Measurements from ENCODE around the gene GTF2H4. TPM values are rescaled to one million over a fixed set of nuclear protein-coding genes. Genes with fewer than 3 reads are reported as not detected.
A peak's percentile ranks its signal among the peaks of the same experiment; 100 is the strongest.

The GTF2H4 gene
- total RNA-seq, 6 donors from 2014 or later = 10.1 to 47.6 (median 27.6) TPM

GRCh38 chr6:30928677-30929076 is 20.7 kb downstream of the GTF2H4 start:
- TF ChIP-seq POLR2A (IDR thresholded peaks at IDR 0.05) = no peak
- TF ChIP-seq POLR2AphosphoS5 (IDR thresholded peaks at IDR 0.05) = no peak
- no peak for TF ChIP-seq CTCF (IDR thresholded peaks at IDR 0.05)
- no peak for TF ChIP-seq EP300 (IDR thresholded peaks at IDR 0.05)
- ATAC-seq (ENCODE audit: low FRiP score in 2 of 2) (no peak), DNase-seq (no peak)
- Histone ChIP-seq H3K27me3 (no peaks in the 10 kb centered on the region), H3K36me3 (peaks cover 0 to 27% (median 16%) of the 10 kb centered on the region in 4 donors), H3K9me3 (no peaks in the 10 kb centered on the region), H3K4me3 (no peak overlapping the region), H3K27ac (peak overlapping the region; percentile 34 to 88 (median 72)), H3K4me1 (peaks cover 0 to 22% (median 9%) of the 10 kb centered on the region in 4 donors)
- 96 to 99% methylated on average over 3 of the region's 3 CpGs for WGBS, 2 donors

- H3K27ac ChIP-seq = peak overlapping the region; percentile 77 to 88 (median 80)
- ATAC-seq (ENCODE audit: low FRiP score in 2 of 2) (no peak), DNase-seq (peak in 1 of 2 donors; percentile 40)
- peaks cover 0 to 11% (median 8%) of the 10 kb centered on the region in 4 donors for H3K36me3 ChIP-seq
- H3K4me3 ChIP-seq = peak overlapping the region in 3 of 4 donors; percentile 35 to 55 (median 48)
- TF ChIP-seq CTCF (IDR thresholded peaks at IDR 0.05) (no peak), POLR2A (IDR thresholded peaks at IDR 0.05) (peak in 1 of 4 donors; percentile 22), POLR2AphosphoS5 (IDR thresholded peaks at IDR 0.05) (peak in 1 of 2 donors; percentile 46)
- H3K27me3 ChIP-seq = no peaks in the 10 kb centered on the region
- peaks cover 0 to 31% (median 10%) of the 10 kb centered on the region in 4 donors for H3K4me1 ChIP-seq
- H3K9me3 ChIP-seq = no peaks in the 10 kb centered on the region
- WGBS, 2 donors = 77 to 82% methylated on average over 4 of the region's 4 CpGs
Observed at GRCh38 chr6:30930506-30930905, 22.5 kb downstream of the GTF2H4 start.

GRCh38 chr6:30931272-30931671 is 23.3 kb downstream of the GTF2H4 start:
- no peak for DNase-seq
- H3K36me3 ChIP-seq = peaks cover 0 to 5% (median 1%) of the 10 kb centered on the region in 4 donors
- TF ChIP-seq CTCF (IDR thresholded peaks at IDR 0.05) = no peak
- no peak for TF ChIP-seq POLR2AphosphoS5 (IDR thresholded peaks at IDR 0.05)
- no peak for TF ChIP-seq EP300 (IDR thresholded peaks at IDR 0.05)
- no peak for TF ChIP-seq POLR2A (IDR thresholded peaks at IDR 0.05)
- H3K27ac ChIP-seq = peak overlapping the region; percentile 77 to 88 (median 80)
- H3K27me3 ChIP-seq = no peaks in the 10 kb centered on the region
- ATAC-seq (ENCODE audit: low FRiP score in 2 of 2) = no peak
- WGBS, 2 donors = 40 to 52% methylated on average over 7 to 8 of the region's 8 CpGs
- no peaks in the 10 kb centered on the region for H3K9me3 ChIP-seq
- peak overlapping the region in 3 of 4 donors; percentile 35 to 55 (median 48) for H3K4me3 ChIP-seq
- H3K4me1 ChIP-seq = peaks cover 0 to 24% (median 7%) of the 10 kb centered on the region in 4 donors

GRCh38 chr6:30931969-30932645 is 24.1 kb downstream of the GTF2H4 start, which contains the start of gene SFTA2:
TSS of gene SFTA2 (minus strand) at chr6:30932170. CDS start at chr6:30932096, 74 bp downstream.
- 66 to 78% methylated on average over 6 to 7 of the region's 7 CpGs for WGBS, 2 donors
- Histone ChIP-seq H3K4me1 (peaks cover 0 to 21% (median 5%) of the 10 kb centered on the region in 4 donors), H3K36me3 (no peaks in the 10 kb centered on the region), H3K9me3 (no peaks in the 10 kb centered on the region), H3K27ac (peak within 1 kb of the TSS; percentile 77 to 88 (median 80)), H3K27me3 (no peaks in the 10 kb centered on the region), H3K4me3 (peak within 1 kb of the TSS in 3 of 4 donors; percentile 35 to 55 (median 48))
- DNase-seq = peak in 1 of 2 donors; percentile 68
- peak; percentile 49 to 75 for ATAC-seq (ENCODE audit: low FRiP score in 2 of 2)
- TF ChIP-seq EP300 (IDR thresholded peaks at IDR 0.05) (peak in 2 of 4 donors; percentile 67 to 75), POLR2A (IDR thresholded peaks at IDR 0.05) (peak in 2 of 4 donors; percentile 84 to 91), CTCF (IDR thresholded peaks at IDR 0.05) (no peak), POLR2AphosphoS5 (IDR thresholded peaks at IDR 0.05) (peak; percentile 77 to 82)
